Measurements from ENCODE around the gene DUSP15. TPM values are rescaled to one million over a fixed set of nuclear protein-coding genes. Genes with fewer than 3 reads are reported as not detected.

Gene DUSP15
- total and polyA plus RNA-seq, 2 of the 4 experiments (the other 2 are of a cell fraction), result not detected

- Histone ChIP-seq H3K36me3 (ENCODE audit: control insufficient read depth, insufficient read depth, low read length) (no peaks in the 10 kb centered on the region), H2AK5ac (ENCODE audit: low read depth, low read length) (no peak overlapping the region), H2AFZ (replicated peaks; ENCODE audit: low read length, poor library complexity) (no peak overlapping the region), H2BK15ac (ENCODE audit: low read depth, low read length) (no peak overlapping the region), H3K79me1 (ENCODE audit: low read depth in 1 of 2, low read length in 2 of 2) (no peaks in the 10 kb centered on the region), H3K4ac (ENCODE audit: low read depth, low read length) (no peak overlapping the region), H4K5ac (ENCODE audit: low read depth, low read length) (no peak overlapping the region), H3K4me2 (ENCODE audit: low read depth, low read length) (no peak overlapping the region), H3K4me3 (ENCODE audit: insufficient read depth, low read depth, low read length) (no peak overlapping the region), H3K4me1 (ENCODE audit: control insufficient read depth, insufficient read depth, low read length) (no peaks in the 10 kb centered on the region), H4K20me1 (ENCODE audit: insufficient read depth, low read length) (no peaks in the 10 kb centered on the region), H4K91ac (ENCODE audit: insufficient read depth, low read depth, low read length) (no peak overlapping the region), H2BK120ac (ENCODE audit: low read depth, low read length) (no peak overlapping the region), H4K8ac (ENCODE audit: low read depth in 2 of 2, low read length in 2 of 2) (no peak overlapping the region), H3K9ac (ENCODE audit: low read depth, low read length) (no peak overlapping the region), H3K56ac (ENCODE audit: extremely low read depth, insufficient read depth, low read length) (no peak overlapping the region), H3K9me1 (ENCODE audit: insufficient read depth, low read length) (no peaks in the 10 kb centered on the region; the same call in 1 of the 2 replicates), H3K18ac (ENCODE audit: low read depth, low read length) (no peak overlapping the region), H3K27me3 (ENCODE audit: control insufficient read depth, insufficient read depth, low read length) (peaks cover 15% of the 10 kb centered on the region), H3K27ac (ENCODE audit: insufficient read depth, low read length) (no peak overlapping the region), H2BK20ac (ENCODE audit: low read depth, low read length) (no peak overlapping the region), H3K9me3 (ENCODE audit: control insufficient read depth, insufficient read depth, low read length) (no peaks in the 10 kb centered on the region), H3K14ac (replicated peaks; ENCODE audit: low read depth, low read length) (no peak overlapping the region), H2BK5ac (ENCODE audit: low read depth, low read length, poor library complexity, severe bottlenecking) (no peak overlapping the region), H3K23ac (ENCODE audit: low read depth, low read length) (no peak overlapping the region), H2AK9ac (replicated peaks; ENCODE audit: low read depth, low read length, poor library complexity) (no peak overlapping the region)
- WGBS, 2 experiments (ENCODE audit: extremely low coverage in 2 of 2, insufficient read length in 1 of 2), result no CpG with 5 or more reads among the region's 5 CpGs
- DNase-seq, result no peak
- in situ Hi-C loops (cut with MboI; ENCODE audit: low sequenced_read_pairs) (no loop called here), intact Hi-C loops (cut with micrococcal nuclease) (no loop called here), dilution Hi-C loops (cut with HindIII; ENCODE audit: low sequenced_read_pairs, unreplicated experiment) (no loop called here)
- no TSS peak for BruUV-seq (replicated peaks)
- CTCF ChIA-PET, result no interaction called here
- no peak for ATAC-seq (ENCODE audit: low read depth)
- POLR2A ChIA-PET (ENCODE audit: unreplicated experiment), result no interaction called here
- TF ChIP-seq USF2 (IDR thresholded peaks at IDR 0.05; ENCODE audit: low read depth, low read length) (no peak), BHLHE40 (IDR thresholded peaks at IDR 0.05; ENCODE audit: low read depth, low read length) (no peak), CTCF (conservative IDR thresholded peaks at IDR 0.05; ENCODE audit: low read depth, low read length) (no peak), ELK1 (IDR thresholded peaks at IDR 0.05; ENCODE audit: borderline replicate concordance, low read depth, low read length) (no peak), POLR2A (IDR thresholded peaks at IDR 0.05; ENCODE audit: low read depth, low read length) (no peak), RCOR1 (IDR thresholded peaks at IDR 0.05; ENCODE audit: insufficient replicate concordance, low read length) (no peak), MAZ (IDR thresholded peaks at IDR 0.05; ENCODE audit: borderline replicate concordance, low read depth, low read length) (no peak), MAFK (IDR thresholded peaks at IDR 0.05; ENCODE audit: low read depth, low read length) (no peak), MXI1 (IDR thresholded peaks at IDR 0.05; ENCODE audit: borderline replicate concordance, low read depth, low read length) (no peak), CHD1 (IDR thresholded peaks at IDR 0.05; ENCODE audit: low read depth, low read length) (no peak), RFX5 (IDR thresholded peaks at IDR 0.05; ENCODE audit: low read depth, low read length) (no peak)
These were observed 36.7 kb upstream of the DUSP15 start for GRCh38 chr20:31907046-31907445.
